GM12875 (cell line): ENCODE measurements around the gene CACNA1H.

ENCODE experiments used
- H3K4me3 ChIP-seq: one replicate; pipeline ENCODE4 v1.5.1; 2011; ENCODE audit warnings: low read depth, low read length, control low read depth
- TF ChIP-seq, protein P1 (sequence below): IDR thresholded peaks from 2 replicates; pipeline ENCODE4 v1.5.1; 2011; ENCODE audit warnings: low read depth, mild to moderate bottlenecking, control low read depth, inconsistent platforms, low read length, moderate library complexity, borderline replicate concordance; ENCODE audit not compliant: insufficient read depth

Gene CACNA1H

DNA sequence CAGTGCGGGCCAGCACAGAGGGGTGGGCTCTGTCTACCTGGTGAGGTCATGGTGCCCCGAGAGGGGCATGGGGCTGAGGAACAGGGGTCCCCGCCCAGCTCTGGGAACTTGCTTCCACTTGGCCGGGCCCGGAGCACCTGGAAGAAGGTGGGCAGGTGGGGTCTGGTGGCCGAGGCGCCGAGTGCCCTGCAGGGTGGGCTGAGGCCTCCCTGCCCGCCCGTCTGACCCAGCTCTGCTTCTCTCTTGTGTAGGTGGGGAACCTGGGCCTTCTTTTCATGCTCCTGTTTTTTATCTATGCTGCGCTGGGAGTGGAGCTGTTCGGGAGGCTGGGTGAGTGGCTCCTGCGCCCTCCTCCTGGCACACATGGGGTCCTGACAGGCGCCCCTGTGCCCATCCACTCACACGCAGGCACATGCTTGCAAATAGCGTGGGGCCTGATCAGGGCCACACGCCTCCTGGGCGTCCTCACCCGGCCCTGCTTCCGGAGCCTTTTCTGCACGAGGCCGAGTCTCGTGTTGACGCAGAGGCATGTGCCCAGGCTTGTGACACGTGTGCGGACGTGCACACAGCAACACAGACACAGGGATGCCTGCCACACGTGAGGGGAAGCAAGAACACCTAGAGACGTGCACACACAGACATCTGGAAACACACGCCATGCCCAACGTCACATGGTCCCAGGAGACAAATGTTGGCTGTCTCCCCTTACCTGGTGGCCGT lies 63.9 kb downstream of the CACNA1H start:
- TF ChIP-seq, protein P1, sequence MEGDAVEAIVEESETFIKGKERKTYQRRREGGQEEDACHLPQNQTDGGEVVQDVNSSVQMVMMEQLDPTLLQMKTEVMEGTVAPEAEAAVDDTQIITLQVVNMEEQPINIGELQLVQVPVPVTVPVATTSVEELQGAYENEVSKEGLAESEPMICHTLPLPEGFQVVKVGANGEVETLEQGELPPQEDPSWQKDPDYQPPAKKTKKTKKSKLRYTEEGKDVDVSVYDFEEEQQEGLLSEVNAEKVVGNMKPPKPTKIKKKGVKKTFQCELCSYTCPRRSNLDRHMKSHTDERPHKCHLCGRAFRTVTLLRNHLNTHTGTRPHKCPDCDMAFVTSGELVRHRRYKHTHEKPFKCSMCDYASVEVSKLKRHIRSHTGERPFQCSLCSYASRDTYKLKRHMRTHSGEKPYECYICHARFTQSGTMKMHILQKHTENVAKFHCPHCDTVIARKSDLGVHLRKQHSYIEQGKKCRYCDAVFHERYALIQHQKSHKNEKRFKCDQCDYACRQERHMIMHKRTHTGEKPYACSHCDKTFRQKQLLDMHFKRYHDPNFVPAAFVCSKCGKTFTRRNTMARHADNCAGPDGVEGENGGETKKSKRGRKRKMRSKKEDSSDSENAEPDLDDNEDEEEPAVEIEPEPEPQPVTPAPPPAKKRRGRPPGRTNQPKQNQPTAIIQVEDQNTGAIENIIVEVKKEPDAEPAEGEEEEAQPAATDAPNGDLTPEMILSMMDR = no peak
- no peak overlapping the region for H3K4me3 ChIP-seq

DNA sequence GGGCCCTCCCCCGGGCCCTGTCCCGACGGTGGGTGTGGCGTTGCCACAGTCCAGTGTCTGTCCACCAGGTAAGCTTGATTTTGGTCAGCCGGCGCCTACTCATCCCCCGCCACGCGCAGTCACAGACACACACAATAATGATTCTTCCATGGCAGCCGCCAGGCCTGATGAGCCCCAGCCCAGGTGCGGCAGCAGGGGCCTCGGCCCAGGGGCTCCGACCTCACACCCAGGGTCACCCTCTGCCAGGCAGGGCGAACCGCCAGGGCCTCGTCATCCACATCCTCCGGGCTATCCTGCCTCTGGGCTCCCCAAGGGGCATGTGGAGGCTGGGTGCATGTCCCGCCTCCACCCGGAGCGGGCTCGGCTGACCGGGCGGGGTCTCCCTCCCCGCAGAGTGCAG lies 64.6 kb downstream of the CACNA1H start:
- TF ChIP-seq, protein P1 = no peak
- no peak overlapping the region for H3K4me3 ChIP-seq

DNA sequence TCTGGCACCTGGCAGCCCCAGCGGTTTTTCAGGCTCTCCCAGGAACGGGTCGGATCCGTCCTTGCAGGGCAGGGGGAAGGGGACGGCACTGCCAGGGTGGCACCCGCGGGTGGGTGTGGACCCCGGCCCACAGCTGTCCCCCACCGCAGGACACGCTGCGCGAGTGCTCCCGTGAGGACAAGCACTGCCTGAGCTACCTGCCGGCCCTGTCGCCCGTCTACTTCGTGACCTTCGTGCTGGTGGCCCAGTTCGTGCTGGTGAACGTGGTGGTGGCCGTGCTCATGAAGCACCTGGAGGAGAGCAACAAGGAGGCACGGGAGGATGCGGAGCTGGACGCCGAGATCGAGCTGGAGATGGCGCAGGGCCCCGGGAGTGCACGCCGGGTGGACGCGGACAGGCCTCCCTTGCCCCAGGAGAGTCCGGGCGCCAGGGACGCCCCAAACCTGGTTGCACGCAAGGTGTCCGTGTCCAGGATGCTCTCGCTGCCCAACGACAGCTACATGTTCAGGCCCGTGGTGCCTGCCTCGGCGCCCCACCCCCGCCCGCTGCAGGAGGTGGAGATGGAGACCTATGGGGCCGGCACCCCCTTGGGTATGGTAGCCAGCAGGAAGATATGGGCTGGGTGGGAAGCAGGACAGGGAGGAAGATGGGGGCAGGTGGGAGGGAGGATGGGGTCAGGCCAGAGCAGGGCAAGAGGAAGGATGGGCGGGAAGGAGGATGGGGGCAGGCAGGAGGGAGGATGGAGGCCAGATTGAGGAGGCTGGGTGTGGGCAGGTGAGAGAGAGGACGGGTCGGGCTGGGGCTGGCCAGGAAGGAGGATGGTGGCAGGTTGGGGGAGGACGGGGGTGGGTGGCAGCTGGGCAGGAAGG lies 65.4 kb downstream of the CACNA1H start:
- TF ChIP-seq, protein P1 = no peak
- no peak overlapping the region for H3K4me3 ChIP-seq

DNA sequence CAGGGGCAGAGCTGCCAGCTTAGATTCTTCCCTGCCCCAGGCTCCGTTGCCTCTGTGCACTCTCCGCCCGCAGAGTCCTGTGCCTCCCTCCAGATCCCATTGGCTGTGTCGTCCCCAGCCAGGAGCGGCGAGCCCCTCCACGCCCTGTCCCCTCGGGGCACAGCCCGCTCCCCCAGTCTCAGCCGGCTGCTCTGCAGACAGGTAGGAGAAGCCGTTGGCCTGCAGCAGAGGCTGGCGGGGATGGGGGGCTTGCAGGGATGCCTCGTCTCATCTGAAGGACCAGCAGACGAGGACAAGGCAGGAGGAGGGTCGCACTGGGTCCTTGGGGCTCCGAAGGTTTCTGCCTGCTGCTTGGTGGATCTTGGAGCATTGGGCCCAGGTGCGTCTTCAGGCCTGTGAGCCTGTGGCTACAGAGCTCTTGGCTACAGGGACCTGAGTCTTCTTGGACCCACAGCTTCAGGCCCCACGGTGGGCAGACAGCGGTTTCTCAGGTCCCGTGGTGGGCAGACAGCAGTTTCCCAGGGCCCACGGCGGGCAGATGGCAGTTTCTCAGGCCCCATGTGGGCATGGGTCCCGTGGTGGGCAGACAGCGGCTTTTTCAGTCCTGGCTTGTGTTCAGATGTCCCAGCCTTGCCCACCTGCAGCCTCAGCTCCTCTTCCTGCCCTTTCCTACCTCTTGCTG lies 66.2 kb downstream of the CACNA1H start:
- H3K4me3 ChIP-seq = no peak overlapping the region

DNA sequence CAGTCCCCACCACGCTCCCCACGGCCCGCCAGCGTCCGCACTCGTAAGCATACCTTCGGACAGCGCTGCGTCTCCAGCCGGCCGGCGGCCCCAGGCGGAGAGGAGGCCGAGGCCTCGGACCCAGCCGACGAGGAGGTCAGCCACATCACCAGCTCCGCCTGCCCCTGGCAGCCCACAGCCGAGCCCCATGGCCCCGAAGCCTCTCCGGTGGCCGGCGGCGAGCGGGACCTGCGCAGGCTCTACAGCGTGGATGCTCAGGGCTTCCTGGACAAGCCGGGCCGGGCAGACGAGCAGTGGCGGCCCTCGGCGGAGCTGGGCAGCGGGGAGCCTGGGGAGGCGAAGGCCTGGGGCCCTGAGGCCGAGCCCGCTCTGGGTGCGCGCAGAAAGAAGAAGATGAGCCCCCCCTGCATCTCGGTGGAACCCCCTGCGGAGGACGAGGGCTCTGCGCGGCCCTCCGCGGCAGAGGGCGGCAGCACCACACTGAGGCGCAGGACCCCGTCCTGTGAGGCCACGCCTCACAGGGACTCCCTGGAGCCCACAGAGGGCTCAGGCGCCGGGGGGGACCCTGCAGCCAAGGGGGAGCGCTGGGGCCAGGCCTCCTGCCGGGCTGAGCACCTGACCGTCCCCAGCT lies 67.3 kb downstream of the CACNA1H start:
- TF ChIP-seq, protein P1 = no peak
- H3K4me3 ChIP-seq = no peak overlapping the region

More for the DNA sequence above, 66.2 kb downstream of the CACNA1H start:
- TF ChIP-seq, protein P1 = no peak

DNA sequence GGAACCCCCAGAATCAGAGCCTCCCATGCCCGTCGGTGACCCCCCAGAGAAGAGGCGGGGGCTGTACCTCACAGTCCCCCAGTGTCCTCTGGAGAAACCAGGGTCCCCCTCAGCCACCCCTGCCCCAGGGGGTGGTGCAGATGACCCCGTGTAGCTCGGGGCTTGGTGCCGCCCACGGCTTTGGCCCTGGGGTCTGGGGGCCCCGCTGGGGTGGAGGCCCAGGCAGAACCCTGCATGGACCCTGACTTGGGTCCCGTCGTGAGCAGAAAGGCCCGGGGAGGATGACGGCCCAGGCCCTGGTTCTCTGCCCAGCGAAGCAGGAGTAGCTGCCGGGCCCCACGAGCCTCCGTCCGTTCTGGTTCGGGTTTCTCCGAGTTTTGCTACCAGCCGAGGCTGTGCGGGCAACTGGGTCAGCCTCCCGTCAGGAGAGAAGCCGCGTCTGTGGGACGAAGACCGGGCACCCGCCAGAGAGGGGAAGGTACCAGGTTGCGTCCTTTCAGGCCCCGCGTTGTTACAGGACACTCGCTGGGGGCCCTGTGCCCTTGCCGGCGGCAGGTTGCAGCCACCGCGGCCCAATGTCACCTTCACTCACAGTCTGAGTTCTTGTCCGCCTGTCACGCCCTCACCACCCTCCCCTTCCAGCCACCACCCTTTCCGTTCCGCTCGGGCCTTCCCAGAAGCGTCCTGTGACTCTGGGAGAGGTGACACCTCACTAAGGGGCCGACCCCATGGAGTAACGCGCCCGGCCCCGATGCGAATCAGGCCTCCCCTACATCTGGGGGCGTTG lies 68.1 kb downstream of the CACNA1H start:
- H3K4me3 ChIP-seq = no peak overlapping the region
- TF ChIP-seq, protein P1 = no peak
